Ammon's horn (tissue), 1 donor: ENCODE data around the gene KCTD18.

Source experiments
- DNase-seq: peaks from one replicate; pipeline ENCODE4 v3.0.0-alpha.2; 2016; ENCODE audit warnings: low spot score

The KCTD18 gene

GRCh38 chr2:200509612-200510433 lies at the start of gene KCTD18:
KCTD18 (minus strand) TSS chr2:200510068; CDS start chr2:200507016, 3,052 bp downstream.
- DNase-seq = peak; percentile 94

- DNase-seq = no peak
Measured at GRCh38 chr2:200540793-200541192, 30.9 kb upstream of the KCTD18 start.

DNA sequence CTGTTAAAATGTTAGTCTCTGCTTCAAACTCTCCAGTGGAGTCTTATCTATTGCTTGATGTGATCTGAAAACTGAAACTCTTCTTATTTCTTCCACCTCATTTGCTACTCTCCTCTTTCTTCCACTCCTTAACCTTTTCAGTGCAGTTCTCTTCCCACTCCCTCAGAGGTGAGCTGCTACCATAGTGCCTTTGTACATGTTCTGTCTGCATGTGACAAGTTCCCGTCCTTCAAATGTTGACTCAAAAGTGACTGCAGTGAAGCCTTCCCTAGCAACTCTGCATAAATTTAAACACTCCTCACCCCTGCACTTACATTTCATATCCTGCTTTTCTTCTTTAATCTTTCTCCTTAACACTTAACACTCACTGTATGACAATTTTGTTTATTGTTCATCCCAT lies 28.3 kb upstream of the KCTD18 start:
- no peak for DNase-seq

DNA sequence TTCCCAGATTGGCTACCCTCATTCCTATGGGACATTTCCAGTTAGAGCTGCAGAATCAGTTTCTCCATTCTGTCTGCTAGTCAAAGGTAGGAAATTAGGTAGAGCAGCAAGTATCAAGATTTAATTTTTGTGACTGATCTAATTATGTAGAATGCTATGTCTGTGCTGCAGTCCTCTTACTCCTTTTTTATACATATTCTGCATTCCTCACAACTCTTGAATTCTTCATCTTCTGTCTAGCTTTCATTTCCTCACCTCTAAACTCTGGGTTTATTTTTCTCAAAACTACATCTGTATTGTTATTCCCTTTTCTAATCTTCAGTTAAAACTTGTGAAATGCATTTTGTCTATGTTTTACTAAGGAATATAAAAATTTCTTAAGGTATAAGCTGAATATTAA lies 24.7 kb upstream of the KCTD18 start:
- no peak for DNase-seq

DNA sequence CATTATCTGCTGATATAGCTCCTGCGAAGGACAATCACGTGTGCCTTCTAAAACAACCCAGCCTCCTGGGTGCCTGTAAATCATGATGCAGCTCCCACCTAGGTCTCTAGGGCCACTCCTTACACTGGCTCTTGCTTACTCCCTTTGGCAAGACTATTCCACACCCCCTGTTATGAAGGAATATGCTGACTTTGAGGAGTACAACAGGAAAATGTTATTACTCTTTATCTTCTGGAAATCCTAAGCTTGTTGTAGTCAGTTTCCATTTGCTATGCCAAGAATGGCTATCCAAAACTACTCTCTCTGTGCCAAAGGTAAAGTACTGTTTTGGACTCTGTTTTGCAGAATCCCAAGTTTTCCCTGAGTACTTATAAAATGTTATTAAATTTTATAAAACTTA lies 23.9 kb upstream of the KCTD18 start:
- DNase-seq = no peak

DNA sequence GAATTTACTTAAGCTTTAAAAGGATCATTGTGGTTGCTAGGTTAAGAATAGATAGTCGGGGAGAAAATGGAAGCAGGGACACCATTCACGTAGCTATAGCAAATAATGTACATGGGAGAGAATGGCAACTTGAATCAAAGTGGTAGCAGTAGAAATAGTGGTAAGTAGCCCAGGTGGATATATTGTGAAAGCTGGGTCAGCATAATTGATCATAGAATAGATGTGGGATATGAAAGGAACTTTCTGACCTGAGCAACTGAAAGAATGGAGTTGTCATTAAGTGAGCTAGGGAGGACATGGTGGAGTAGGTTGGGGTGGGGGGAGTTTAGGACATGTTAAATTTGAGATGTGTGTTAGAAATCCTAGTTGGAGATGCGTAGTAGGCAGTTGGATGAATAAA lies 18.4 kb upstream of the KCTD18 start:
- DNase-seq = no peak

DNA sequence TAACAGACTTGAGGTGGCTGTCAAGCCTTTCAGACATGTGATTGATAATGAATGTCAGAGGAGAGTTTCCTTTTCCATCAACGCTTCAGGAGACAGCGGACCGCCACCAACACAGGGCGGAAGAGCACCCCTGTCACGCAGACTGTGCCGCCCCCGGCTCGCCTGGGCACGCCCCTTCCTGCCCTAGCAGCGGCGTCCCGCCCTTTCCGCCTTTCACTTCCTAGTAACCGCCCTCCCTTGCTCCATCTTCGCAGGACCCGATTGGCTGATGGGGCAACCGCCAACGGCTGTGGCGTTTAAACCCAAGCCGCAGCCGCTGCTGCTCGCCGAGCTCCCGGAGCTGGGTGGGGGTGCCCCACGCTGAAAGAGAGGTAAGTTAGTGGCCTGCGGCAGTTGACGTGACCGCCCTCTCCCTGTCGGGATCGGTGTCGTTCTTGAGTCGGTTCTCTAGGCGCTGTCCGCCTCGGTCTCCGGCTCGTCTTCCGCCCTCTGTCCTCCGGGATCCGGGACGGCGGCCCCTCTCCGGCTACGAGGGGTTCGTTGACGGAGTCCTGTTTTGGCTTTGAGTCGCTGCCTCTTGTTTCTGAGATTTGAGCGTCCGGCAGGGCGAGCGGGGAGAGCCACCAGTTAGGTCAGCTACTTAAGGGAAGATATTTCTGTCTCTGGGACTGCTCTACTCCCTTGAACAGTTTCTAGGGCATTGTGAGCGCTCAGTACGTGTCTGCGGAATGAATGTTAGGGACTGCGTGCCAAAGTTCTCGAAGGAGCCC lies 16.2 kb upstream of the KCTD18 start, which contains the start of gene SGO2:
TSS of gene SGO2 (plus strand) at position 326 of the 770 bp plus-strand sequence. CDS start 6,769 bp downstream, outside the sequence.
- DNase-seq = peak; percentile 99

DNA sequence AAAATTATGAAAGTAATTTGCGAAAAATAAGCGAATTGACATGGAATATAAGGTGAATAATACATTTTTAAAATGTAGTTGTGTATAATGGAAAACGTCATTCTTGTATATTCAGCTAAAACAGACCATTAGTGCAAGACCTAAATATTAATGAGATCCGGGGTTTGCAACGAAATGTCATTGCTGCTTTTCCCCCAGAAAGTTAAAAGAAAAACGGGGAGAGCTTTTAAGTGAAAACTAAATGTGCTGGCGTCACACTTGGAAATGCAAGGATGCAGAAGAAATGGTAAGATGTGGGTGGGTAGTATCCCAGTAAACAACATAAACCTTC lies 15.6 kb upstream of the KCTD18 start:
- DNase-seq = no peak

DNA sequence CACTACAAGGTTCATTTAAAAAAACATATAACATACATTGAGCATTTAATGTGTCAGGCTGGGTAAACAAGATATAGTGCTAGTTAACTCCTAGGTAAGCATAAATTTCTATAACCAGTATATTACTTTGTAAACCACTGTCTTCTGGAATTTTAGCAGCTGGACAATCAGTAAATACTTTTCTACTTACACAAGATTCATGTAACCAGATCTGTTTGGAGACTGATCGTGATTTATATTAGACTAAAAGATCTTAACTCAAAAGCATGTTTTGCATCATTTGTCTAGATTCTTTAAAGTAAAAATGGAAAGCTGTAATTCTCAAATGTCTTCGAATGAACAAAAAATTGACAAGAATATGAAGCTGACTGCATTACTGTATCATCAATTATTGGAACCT lies 15.2 kb upstream of the KCTD18 start:
- no peak for DNase-seq

DNA sequence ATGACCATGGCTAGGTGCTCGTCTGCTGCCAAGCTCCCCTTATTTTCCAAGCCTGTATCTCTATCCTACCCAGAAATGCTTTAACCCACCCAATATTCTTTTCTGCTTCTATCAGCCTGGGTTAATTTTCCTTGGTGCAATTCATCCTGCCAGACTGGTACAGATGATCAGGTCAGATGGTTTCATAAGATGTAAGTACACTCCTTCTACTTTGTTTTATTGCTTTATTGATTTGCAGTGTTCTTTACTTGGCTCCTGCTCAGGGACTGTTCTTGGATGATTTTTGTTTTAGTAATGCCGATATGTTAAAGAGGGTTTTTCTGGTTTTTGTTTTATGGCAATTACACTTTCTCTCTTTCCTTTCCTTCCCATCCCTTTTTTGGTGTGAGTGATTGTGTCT lies 13.7 kb upstream of the KCTD18 start:
- no peak for DNase-seq

GRCh38 chr2:200523158-200523557 lies 13.3 kb upstream of the KCTD18 start:
- no peak for DNase-seq

DNA sequence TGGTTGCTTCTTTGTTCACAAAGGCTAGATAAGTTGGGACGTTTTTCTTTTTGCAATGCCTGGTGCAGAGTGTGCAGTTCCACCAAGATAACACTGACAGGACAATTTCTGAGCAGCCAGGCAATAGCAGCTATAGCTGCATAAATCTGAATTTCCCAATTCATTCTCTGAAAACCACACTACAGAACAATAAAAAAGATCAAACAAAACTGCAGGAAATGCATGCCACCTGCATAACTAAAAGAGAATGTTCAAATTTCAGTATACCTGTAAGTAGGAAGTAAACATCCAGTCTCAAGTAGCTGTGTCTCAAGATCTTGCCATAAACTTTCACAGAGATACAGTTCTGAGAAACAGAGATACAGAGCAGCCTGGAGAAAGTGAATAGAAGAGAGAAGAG lies 5.3 kb upstream of the KCTD18 start:
- DNase-seq = no peak

GRCh38 chr2:200509235-200509611 lies 645 bp downstream of the KCTD18 start:
- peak; percentile 12 for DNase-seq

- DNase-seq = no peak
Measured at GRCh38 chr2:200507179-200507578, 2.7 kb downstream of the KCTD18 start.

- DNase-seq = no peak
Measured at GRCh38 chr2:200506679-200507078, 3.2 kb downstream of the KCTD18 start.

DNA sequence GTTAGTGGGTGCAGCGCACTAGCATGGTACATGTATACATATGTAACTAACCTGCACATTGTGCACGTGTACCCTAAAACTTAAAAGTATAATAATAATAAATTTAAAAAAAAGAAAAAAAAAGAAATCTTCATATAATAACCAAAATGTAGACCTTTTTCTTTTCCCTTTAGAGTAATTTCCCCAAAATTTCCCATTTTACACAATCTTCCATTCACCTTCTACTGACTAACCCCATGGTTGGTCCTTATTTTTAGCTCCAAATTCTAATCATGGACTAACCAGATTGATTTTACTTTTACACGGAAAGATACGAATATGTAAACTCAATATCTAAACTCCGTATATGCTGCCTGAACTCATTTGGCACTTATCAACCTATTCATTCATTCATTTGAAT lies 7.7 kb downstream of the KCTD18 start:
- DNase-seq = no peak

- no peak for DNase-seq
Measured at GRCh38 chr2:200498402-200499162, 11.3 kb downstream of the KCTD18 start.

GRCh38 chr2:200496696-200497095 lies 13.2 kb downstream of the KCTD18 start:
- no peak for DNase-seq

DNA sequence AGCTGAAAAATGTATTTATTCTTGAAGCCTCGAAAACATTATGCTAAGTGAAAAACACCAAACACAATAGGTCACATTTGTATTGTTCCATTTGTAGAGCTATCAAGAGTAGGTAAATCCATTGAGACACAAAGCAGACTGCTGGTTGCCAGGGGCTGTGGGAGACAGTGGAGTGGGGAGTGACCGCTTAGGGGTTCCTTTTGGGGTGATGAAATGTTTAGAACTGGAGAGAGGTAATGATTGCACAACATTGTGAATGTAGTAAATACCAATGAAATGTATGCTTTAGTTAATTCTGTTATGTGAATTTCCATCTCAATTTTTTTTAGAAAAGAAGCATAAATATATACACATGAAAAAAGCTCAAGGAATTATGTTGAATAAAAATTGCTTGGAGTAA lies 15.8 kb downstream of the KCTD18 start:
- no peak for DNase-seq

GRCh38 chr2:200492656-200493055 lies 17.2 kb downstream of the KCTD18 start:
- no peak for DNase-seq

GRCh38 chr2:200490001-200490400 lies 19.9 kb downstream of the KCTD18 start:
- no peak for DNase-seq

DNA sequence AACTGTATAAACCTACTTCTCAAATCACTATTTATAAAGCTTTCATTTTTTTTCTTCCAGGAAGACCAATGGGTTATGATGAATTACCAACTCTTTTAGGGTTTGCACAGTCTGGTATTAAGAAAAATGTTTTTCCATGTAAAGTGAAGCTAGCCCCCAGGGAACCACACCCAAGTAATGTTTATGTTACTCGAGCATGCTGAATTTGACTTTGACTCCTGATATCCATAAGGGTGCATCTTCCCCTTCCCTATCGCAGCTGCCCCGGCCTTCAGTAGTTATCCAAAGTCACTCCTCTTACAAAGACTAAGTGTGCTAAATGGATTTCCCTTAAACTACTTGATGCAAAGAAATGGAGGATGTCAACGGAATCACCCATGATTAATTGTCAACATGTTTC lies 21.7 kb downstream of the KCTD18 start:
- no peak for DNase-seq

DNA sequence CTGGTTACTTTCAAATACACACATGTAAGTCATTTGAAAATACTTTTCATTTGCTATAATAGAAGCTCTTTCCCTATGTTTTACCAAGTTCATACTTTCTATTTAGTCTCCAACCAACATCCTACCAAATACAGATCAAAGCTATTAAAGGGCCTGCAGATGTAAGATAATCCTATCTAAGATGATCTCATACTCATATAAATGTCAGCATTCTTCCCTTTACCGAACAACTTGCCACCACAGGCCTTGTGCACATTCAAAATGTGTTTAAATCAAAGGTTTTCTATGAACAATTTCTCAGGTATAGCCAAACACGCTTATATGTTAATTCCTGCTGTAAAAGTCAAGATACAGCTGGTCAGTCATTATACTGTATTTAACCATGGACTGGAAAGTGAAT lies 23.3 kb downstream of the KCTD18 start:
- no peak for DNase-seq
